A673 (cell line): ENCODE measurements around the gene A3GALT2. TPM values are rescaled to one million over a fixed set of nuclear protein-coding genes. Genes with fewer than 3 reads are reported as not detected.

Source experiments
- BruUV-seq: library from RNA; stranded (reverse); fragments of 400-500 nt; replicated peaks from 2 replicates; lab custom pipeline; 2021; lab: Mats Ljungman, UMichigan
- CTCF ChIA-PET: fragments of 300-600 bp; sonication (Branson Sonifier 250); formaldehyde crosslinking; loops from one replicate; lab custom pipeline; 2022; ENCODE audit warnings: antibody characterized with exemption; lab: Charles Lee
- POLR2A ChIA-PET: fragments of 300-600 bp; sonication (Branson Sonifier 250); formaldehyde crosslinking; loops from one replicate; lab custom pipeline; 2022; ENCODE audit warnings: antibody characterized with exemption; ENCODE audit not compliant: low non-redundant PET; lab: Charles Lee
- DNase-seq: peaks from one replicate; pipeline ENCODE4 v3.0.0-alpha.2; 2015; ENCODE audit warnings: low spot score
- H3K27ac ChIP-seq: fragments of 200-600 bp; sonication (generic); 2 replicates; pipeline ENCODE4 v1.5.1; 2016; ENCODE audit warnings: mixed run types, low read depth, mild to moderate bottlenecking, mixed read lengths, antibody characterized with exemption, low read length; ENCODE audit not compliant: poor library complexity, severe bottlenecking
- H3K27me3 ChIP-seq: fragments of 200-600 bp; sonication (generic); replicated peaks from 2 replicates; pipeline ENCODE4 v1.6.1; 2017; ENCODE audit warnings: mixed run types, low read depth, mild to moderate bottlenecking, mixed read lengths, antibody characterized with exemption, low read length; ENCODE audit not compliant: insufficient read depth, poor library complexity
- H3K36me3 ChIP-seq: fragments of 200-600 bp; sonication (generic); 2 replicates; pipeline ENCODE4 v1.6.1; 2016; ENCODE audit warnings: mixed run types, mild to moderate bottlenecking, mixed read lengths, antibody characterized with exemption, low read length; ENCODE audit not compliant: insufficient read depth, poor library complexity, severe bottlenecking
- H3K4me1 ChIP-seq: fragments of 200-600 bp; sonication (generic); 2 replicates; pipeline ENCODE4 v1.6.1; 2017; ENCODE audit warnings: mixed run types, mild to moderate bottlenecking, mixed read lengths, antibody characterized with exemption, low read length; ENCODE audit not compliant: insufficient read depth, poor library complexity, severe bottlenecking
- H3K4me3 ChIP-seq: fragments of 200-600 bp; sonication (generic); 2 replicates; pipeline ENCODE4 v1.5.1; 2016; ENCODE audit warnings: low read depth, mixed run types, mild to moderate bottlenecking, mixed read lengths, low read length; ENCODE audit not compliant: poor library complexity, severe bottlenecking
- H3K9me3 ChIP-seq: fragments of 200-600 bp; sonication (generic); 2 replicates; pipeline ENCODE4 v1.6.1; 2016; ENCODE audit warnings: mixed run types, low read depth, mild to moderate bottlenecking, mixed read lengths, antibody characterized with exemption, low read length; ENCODE audit not compliant: poor library complexity, severe bottlenecking
- CTCF ChIP-seq: fragments of 300-800, 200-600 bp; sonication (generic); conservative IDR thresholded peaks from 2 replicates; pipeline ENCODE4 v1.5.1; 2017; ENCODE audit warnings: low read depth, mild to moderate bottlenecking, antibody characterized with exemption, low read length, moderate library complexity, mixed read lengths
- EZH2 ChIP-seq: fragments of 200-600 bp; sonication (generic); IDR thresholded peaks from 2 replicates; pipeline ENCODE4 v1.6.1; 2017; ENCODE audit warnings: borderline replicate concordance, low read depth, mild to moderate bottlenecking, mixed read lengths, antibody characterized with exemption, low read length; ENCODE audit not compliant: poor library complexity, severe bottlenecking
- intact Hi-C: fragments of 100-400 bp; cut with micrococcal nuclease; formaldehyde crosslinking; loops from one replicate; pipeline ENCODE4 v1.10.0; 2022; ENCODE audit not compliant: unreplicated experiment
- total RNA-seq: library from RNA; stranded (reverse); gene quantifications from 2 replicates; pipeline ENCODE4 v1.2.3, GENCODE V29; 2021

The A3GALT2 gene
- total RNA-seq, 1 experiment from 2014 or later = 0.39 TPM

GRCh38 chr1:33305816-33306652, 14.9 kb downstream of the A3GALT2 start:
- TF ChIP-seq EZH2 (no peak), CTCF (no peak)
- no peak for DNase-seq
- no peaks in the 10 kb centered on the region for H3K4me1 ChIP-seq
- no peak overlapping the region for H3K27ac ChIP-seq
- intact Hi-C loops = no loop called here
- ChIA-PET CTCF (no interaction called here), POLR2A (interaction anchor here (0.7 kb wide), 1 partner anchor 883 kb away, joined by 3 read pairs; no protein-coding TSS in a partner anchor)
- no peaks in the 10 kb centered on the region for H3K36me3 ChIP-seq
- no TSS peak for BruUV-seq
- H3K9me3 ChIP-seq = no peaks in the 10 kb centered on the region
- no peaks in the 10 kb centered on the region for H3K27me3 ChIP-seq
- no peak overlapping the region for H3K4me3 ChIP-seq

- no peak for TF ChIP-seq EZH2
- TF ChIP-seq CTCF = no peak
Observed at GRCh38 chr1:33305016-33305415, 15.9 kb downstream of the A3GALT2 start.

GRCh38 chr1:33302325-33302724, 18.6 kb downstream of the A3GALT2 start:
- no TSS peak for BruUV-seq
- CTCF ChIA-PET = no interaction called here
- peaks cover 5% of the 10 kb centered on the region for H3K4me1 ChIP-seq
- no peaks in the 10 kb centered on the region for H3K27me3 ChIP-seq
- intact Hi-C loops = no loop called here
- H3K4me3 ChIP-seq = no peak overlapping the region
- DNase-seq = no peak
- peaks cover 18% of the 10 kb centered on the region for H3K36me3 ChIP-seq
- POLR2A ChIA-PET = no interaction called here
- TF ChIP-seq EZH2 = no peak
- no peak for TF ChIP-seq CTCF
- H3K9me3 ChIP-seq = no peaks in the 10 kb centered on the region
- H3K27ac ChIP-seq = no peak overlapping the region

More at GRCh38 chr1:33305016-33305415, 15.9 kb downstream of the A3GALT2 start:
- DNase-seq = no peak
- Histone ChIP-seq H3K36me3 (no peaks in the 10 kb centered on the region), H3K27ac (no peak overlapping the region), H3K9me3 (no peaks in the 10 kb centered on the region), H3K4me1 (peaks cover 5% of the 10 kb centered on the region), H3K4me3 (no peak overlapping the region), H3K27me3 (no peaks in the 10 kb centered on the region)
- ChIA-PET CTCF (no interaction called here), POLR2A (interaction anchor here (0.7 kb wide), 1 partner anchor 884 kb away, joined by 3 read pairs; no protein-coding TSS in a partner anchor)
- BruUV-seq = no TSS peak
- intact Hi-C loops = no loop called here
